NCI-H128 (cell line): Measurements from ENCODE around the gene PAPOLA.

Source experiments
- DNase-seq: peaks from one replicate; lab custom pipeline; 2025; ENCODE audit not compliant: unreplicated experiment; lab: John Stamatoyannopoulos, UW

Gene PAPOLA

DNA sequence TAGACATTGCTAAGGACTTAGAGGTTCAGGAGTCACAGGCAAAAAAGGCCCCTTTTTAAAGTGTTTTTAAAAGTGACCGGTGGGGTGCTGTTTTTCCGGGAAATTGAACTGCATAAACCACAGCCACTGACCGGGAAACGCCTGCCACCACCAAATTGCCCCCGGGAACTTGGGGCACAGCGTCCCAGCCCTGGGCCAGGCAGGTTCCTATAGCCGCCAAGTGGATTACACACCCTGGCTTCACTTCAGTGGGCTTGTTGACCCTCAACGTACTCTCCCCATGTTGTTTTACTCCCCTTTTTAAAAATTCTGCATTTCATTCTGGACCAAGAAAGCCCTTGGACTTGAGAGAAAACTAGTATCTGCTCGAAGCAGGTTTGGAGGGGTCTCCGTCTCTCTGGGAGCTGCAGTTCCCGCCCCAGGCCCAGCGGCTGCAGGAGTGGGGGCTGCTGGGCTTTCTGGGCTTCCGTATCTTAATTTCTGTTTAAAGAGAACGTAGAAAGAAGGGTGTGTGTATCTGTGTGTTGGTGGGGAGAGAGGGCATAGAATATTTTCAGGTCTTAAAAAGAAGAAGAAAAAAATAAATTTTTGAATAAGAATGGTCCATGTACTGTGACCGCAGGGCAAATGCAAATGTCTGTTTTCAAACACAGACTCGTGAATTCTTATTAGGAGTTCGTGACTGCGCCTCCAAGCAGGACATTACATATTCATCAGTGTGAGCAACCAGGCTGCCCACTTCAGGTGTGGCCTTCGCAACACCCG is 82.9 kb downstream of the PAPOLA start:
- DNase-seq = no peak

DNA sequence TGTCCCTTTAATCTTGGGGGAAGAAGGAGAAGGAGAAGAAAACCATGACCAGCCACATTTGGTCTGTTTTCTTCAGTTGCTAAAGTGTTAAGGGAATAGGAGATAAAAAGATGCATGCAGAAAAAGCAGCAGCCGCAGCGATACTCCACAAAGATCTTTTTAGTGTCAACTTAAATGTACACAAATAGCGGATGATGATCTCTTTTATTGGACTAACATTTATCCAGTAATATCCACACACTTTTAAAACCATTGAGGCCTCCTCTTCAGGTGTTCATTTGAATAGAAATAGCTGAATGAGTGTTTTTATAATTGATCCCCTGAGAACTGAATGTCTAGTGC is 83.5 kb downstream of the PAPOLA start:
- DNase-seq = no peak

DNA sequence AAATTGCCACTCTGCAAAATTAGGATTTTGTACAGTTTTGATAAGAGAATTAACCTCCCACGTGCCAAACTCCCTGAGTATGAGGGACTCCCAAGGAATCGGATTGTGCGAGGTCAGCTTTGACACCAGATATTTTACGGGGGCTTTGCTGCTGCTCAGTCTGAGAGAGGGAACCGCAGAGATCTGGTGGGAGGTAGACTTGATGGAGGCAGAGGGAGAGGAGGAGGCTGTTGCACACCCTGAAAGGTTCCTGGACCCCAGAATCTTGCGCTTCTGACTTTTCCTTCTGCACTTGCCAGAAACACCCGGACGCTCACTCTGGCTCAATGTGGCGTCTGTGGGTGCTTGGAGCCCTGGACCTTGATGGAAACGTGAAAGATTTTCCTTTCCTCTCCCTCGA is 83.9 kb downstream of the PAPOLA start:
- DNase-seq = no peak

DNA sequence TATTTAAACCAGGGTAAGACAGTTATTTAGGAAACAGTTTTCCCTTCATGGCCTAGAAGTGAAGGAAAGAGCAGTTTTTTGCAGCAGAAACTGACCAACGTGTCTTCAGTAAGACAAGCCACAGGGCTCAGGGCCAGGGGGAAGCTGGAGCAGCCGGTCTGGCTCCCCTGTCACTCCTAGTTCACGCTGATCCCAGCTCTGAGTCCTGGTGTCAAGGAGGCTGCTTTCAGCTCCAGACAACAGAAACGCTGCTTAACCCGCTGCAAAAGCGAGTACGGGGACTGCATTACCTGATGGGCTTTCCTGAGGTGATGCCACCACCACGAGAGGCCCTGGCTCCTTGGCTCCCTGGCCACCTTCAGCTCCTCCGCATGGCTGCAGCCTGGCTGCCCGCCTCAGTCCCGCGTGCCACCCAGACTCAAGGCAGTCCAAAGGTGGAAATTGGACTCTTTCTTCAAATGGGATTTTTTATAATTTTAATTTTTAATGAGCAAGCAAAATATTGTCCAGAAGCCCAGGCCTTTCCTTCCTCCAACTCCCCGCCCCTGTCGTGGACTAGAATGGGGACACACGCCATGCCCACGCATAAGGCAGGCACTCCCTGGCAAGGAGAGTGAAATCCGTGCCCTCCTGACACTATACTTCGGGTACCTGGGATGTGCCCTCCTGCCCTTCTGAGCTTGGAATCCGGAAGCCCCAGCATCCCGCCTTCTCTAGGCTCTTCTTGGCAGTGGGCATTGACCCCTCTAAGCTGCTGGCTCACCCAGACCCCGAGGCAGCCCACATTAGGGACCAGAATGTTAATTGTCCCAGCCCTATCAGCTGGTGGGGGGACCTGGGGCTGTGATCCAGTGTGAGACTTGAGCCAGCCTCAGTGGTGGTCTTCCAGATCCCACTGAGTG is 85.0 kb downstream of the PAPOLA start:
- no peak for DNase-seq

DNA sequence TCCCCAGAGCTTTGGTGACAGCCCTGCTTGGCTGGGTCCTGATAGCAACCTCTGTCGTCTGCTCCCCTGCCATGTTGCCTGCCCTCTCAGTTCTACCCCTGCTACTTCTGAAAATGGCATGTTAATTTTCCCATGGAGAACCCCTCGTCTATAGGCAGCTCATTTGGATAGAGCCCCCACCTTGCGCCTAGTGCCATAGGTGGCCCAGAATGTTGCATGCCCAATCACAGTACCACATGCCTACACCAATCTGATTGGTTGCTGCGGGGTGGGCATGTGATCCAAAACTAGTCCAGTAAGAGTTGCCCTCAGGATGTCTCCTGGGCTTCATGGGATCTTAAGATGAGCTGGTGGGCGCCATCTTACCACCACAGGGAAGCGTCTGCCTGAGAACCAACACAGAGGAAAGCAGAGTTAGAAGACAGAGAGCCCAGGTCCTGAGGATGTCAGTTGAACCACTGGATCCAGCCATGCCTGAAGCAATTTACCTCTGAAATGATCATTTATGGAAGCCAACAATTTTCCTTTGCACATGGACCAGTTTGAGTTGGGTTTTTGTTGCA is 85.7 kb downstream of the PAPOLA start:
- no peak for DNase-seq

DNA sequence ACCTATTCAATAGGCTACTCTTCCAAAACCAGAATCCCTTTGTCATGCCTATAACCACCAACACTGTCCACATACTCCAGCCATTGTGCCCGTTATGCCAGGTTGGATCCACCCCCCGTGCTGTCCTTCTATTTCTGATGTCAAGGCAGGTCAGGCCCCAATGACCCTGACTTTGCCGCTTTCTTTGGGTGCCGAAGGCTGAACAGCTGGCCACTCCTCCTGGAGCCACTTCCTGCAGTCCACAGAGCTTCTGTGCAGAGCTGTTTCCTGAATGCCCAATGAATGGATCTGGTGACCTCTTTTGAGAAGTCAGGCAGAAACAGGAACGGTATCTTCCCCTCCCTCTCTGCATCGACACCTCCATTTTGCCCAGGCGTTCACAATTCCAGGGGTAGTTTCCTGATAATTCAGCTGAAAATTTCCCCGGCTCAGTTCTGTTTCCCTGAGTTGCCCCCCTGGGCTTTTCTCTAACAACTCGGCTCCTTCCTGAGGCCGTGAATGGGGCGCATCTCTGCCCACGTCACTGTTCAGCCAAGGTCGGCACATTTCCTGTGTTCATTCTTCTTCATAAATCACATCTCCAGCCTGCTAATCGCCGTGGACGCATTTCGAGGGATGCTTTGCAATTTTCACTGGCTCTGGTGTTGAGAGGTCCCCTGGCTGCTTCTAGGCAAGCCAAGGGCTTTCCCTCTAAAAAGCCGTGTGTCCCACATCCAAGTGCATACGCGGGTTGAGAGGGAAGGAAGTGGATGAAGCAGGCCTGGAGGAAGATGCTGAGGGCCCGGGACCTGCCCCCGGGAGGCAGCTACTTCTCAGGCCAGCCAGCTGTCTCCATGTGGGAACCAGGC is 86.5 kb downstream of the PAPOLA start:
- DNase-seq = no peak

DNA sequence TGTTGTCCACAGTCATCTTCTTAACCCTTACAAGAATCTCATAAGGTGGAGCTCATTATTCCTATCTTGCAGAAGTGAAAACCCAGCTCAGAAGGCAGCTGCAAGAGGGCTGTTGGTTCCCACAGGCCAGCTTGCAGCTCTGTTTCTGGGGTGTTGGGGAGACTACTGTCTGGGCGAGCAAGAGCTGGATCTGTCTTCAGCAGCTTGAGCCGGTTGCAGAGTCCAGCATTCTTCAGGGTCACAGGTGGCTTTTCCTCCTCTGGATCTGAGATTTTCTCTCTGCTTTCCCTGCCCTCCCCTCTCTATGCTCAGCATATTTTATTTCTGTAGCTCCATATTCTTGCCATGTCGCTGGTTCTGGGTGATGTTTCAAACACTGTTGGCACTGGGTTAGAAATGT is 87.4 kb downstream of the PAPOLA start:
- no peak for DNase-seq

DNA sequence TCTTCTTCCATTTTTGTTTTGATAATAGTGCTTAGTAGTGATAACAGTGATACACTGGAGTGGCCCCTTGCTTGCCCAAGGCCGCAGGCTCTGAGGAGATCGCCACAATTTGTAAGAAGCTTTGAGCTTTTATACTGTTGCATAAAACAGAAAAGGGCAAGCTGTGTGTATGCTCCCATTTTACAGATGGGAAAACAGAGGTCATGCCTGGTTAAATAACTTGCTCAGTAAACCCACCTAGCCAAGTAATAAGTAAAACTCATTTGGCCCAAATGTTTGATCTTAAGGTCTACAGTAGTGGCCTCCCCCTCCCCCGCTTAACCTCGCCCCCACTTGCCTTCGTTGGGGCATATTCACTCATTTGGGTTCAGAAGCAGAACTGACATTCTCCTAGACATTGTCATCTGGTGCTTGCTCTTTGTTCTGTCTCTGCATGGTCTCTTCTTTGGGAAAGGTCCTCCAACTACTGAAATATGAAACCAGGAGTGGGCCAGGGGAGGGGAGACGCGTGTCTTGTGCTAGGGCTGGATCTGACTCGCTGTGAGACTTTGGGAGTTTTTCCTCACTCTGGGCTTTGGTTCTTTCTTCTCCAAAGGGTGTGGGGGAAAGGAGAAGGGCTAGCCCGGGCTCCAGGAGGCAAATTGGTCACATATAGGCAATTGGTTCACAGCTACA is 88.1 kb downstream of the PAPOLA start:
- DNase-seq = no peak

DNA sequence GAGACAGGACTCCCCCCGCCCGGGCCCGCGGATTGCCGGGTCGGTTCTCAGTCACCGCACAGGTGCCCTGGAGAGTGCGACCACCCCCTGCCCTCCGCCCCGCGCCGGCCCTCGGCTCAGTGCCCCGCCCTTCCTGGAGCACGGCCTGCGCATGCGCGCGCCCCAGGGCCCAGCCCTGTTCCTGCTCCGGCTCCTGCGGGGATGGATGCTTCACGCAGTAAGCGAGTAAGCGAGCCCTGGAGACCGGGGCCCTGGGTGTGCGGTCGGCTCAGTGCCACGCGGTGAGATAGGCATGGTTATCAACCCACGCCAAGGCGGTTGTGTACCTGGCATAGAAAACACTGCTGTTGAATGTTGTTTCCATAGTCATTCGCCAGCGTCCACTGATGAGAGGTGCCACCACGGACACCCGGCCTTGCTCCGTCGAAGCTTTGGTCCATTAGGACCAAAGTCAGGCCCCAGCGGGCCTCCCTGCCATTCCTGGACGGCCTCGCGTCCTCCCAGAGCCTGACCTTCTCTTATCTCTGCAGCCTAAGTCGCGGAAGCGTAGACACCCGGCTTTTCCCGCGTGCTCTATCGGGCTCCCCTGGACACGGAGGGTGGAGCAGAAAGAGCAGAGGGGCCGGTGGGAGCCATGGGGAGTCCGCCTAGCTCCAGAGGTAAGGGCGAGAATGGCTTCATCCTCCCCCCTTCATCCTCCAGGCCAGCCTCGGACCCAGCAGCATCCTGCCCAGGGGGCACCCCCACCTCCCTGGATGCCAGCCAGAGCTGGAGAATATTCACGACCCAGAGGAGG is 90.6 kb downstream of the PAPOLA start:
- DNase-seq = no peak

DNA sequence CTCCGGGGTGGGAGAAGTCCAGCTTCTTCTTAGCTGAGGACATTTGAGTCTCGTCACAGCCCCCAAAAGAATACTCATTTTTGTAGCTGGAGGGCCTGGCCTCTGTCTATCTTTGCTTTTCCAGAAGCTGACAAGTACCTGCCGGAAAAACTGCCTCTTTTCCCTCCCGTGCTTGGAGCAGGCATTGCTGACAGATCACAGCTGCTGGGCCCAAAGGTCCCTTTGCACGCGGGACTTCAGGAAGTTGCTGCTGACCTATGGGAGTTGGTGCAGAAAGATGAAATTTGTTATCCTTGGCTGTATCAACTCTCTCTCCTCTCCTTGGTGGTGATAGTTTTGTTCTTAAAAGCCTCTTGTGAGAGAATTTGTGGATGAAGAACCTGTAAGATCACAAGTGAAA is 92.8 kb downstream of the PAPOLA start:
- DNase-seq = no peak

DNA sequence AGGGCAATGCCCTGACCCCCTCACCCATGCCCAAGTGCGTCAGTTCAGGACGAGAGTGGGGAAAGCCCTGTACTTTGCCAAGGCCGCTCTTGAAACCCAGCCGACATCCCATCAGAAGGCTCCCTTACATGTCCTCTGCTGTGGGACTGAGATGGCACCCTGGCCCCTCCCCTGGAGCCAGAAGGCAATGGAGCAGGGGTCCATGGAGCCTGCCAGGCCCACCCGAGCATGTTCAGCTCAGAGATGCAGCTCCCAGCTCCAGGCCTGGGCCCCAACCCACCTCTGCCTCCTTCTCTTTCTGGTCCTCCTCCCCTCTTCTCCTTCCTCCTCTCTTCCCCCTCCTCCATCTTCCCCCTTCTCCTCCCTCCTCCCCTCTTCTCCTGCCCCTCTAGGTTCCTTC is 95.5 kb downstream of the PAPOLA start:
- DNase-seq = no peak

DNA sequence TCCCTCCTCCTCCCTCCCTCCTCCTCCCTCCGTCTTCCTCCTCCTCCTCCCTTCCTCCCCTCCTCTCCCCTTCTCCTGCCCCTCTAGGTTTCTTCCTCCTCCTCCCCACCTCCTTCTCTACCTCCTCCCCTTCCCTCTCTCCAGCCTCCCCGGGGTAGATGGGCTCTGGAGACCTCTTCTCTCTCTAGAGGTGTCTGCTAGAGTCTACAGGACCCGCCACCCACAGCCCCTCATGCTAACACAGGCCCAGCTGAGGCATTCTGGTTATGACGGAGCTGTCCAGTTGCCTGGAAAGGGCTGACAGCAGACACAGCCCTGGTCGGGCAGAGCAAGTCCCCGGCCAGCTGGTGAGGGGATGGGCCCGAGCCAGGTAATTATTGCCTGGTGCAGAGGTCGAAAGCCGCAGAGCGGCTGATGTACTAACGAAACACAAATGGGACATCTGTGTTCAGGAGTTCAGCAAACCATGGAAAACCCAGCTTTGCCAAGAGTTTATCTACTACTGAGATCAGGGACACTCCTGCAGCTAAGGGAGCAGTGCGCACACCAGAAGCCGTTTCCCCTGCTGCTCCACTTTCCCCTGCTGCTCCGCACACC is 96.2 kb downstream of the PAPOLA start:
- DNase-seq = no peak

DNA sequence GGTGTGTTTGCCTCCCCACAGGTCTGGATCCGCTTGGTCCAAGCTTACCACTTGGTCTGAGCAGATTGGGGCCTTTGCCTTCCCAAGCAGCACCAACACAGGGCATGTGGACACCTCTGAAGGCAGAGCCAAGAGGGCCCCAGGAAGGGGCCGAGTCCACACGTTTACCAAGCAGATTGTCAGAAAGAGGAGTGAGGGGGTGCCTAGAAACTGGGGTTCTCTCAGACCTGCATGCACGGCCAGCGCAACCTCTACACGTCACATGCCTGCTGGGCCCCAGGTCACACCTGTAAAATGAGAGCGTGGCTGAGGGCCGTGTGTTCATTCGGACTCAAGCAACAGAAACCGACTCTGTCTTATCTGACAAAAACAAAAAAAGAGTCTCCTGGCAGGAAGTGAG is 96.9 kb downstream of the PAPOLA start:
- DNase-seq = no peak

DNA sequence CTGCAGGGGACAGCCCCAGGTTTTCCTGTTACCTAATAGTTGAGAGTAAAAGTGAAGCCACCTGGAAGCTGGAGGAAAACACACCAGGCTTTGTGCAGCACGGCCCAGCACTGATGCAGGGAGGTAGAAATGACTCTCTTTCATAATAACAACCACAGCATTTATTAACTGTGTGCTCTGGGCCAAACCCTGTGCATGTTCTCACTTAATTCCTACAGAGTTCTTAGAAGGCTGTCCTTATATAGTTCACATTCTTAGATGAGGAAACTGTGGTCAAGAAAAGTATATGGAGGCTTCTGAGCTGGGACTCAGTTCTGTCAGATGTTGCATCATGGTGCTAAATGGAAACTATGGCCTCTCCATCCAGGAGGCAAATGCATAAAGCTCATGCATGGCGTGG is 100.0 kb downstream of the PAPOLA start:
- no peak for DNase-seq

DNA sequence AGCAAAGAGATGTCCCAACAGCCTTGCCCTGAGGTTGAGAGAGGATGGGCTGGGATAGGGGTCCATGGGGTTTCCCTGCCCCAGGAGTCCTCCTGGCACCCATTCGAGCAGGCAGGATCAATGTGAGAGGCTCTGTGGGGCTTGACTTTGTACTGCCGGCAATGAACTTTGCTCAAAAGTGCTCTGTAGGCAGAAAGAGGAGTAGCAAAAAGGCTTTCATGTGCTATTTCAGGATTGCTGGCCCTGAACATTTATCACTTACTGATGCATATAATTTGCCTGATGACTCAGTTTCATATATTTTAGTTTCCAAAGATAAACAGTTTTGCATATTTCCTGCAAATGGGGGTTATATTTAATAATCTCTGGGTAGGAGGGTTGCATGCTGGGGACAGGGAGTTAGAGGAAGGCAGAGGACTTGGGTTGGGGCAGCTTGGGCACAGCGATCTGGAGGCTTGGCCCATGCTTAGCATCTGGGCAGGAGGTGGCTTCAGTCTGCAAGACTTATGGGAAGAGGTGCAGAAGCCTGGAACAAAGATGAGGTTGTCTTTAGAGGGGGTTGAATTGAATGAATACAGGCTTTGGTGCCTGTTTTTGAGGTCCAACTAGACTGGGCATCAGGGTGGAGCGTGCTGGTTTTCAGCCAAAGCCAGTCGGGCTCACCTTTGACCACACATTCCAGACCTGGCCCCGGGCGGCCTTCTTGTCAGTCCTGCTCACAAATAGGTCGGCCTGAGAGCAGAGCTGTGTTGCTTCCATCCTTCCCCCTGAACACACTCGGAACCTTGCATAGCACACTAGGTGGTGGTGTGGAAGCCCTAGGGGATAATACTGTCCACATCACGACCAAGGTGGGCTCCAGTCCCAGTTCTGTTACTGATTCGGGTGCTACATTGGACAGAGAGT is 101.4 kb downstream of the PAPOLA start:
- DNase-seq = no peak

DNA sequence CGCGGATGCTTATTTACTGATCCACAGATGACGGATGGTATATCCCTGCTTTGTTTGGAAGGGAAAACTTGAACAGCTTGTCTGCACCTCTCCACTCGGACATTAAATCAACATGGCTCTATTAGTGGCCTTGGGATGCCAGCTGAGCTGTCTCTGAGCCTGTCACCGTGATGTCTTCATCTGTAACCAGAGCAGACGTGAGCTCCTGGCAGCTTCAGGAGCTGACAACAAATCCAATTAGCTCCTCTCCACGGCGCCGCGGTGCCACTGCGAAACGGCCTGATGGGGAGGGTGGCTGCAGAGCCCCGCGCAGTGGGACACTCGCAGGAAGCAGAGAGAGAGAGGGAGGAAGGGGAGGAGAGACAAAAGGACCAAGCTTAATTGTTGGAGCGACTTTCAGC is 112.3 kb downstream of the PAPOLA start:
- DNase-seq = peak; percentile 21

DNA sequence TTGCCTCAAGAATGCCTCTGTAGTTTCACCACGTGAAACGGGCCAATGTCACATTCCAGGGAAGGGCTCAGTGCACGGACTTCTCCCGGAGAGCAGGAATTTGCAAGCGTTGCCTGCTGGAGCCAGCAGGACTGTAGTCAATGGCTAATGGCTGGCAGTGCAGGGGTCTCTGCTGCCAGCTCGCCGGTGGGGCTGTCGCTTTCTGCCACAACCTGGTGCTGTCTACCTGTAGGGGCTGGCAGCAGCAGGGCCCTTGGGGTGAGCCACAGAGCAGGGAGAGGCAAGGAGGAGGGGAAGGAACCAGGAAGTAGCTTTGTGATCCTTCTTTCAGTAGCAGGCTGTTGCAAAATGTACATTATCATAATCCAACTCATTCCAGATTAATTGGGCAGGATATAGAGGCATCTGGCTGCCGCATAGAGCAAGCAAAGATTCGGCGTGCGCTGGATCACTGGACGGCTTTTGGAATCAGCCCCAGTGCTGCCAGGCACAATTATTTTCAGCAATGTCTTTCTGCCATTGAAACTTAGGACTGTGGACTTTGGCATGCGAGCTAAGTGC is 114.1 kb downstream of the PAPOLA start:
- DNase-seq = no peak
